NT2/D1 (cell line): ENCODE data around the gene CDH4.

Source experiments
- SUZ12 ChIP-seq: IDR thresholded peaks from 2 replicates; pipeline ENCODE4 v1.6.1; 2011; ENCODE audit not compliant: insufficient read length, insufficient read depth; ENCODE audit errors: extremely low read depth
- YY1 ChIP-seq: IDR thresholded peaks from 2 replicates; pipeline ENCODE4 v1.6.1; 2011; ENCODE audit not compliant: insufficient read length, insufficient read depth
- ZNF274 ChIP-seq: IDR thresholded peaks from 2 replicates; pipeline ENCODE4 v1.6.1; 2011; ENCODE audit warnings: mild to moderate bottlenecking, low read depth, low read length

DNA sequence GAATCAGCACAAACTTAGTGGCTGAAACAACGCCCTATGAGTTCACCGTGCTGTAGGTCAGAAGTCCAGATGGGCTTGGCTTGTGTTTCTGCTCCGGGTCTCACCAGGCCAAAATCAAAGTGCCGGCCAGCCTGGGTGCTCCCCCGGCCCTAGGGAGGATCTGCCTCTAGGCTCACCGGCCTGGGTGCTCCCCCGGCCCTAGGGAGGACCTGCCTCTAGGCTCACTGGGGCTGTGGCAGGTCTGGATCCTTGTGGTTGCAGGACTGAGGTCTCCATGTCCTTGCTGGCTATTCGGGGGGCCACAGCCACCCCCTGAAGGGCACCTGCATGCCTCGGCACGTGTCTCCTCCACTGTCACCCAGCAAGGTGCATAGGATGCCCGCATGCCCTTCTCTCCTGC is 597.3 kb downstream of the CDH4 start:
- no peak for TF ChIP-seq SUZ12
- no peak for TF ChIP-seq YY1
- no peak for TF ChIP-seq ZNF274
